NOMO-1 treated with DMSO at 0.1 percent for 48 hours (cell line): ENCODE data around the gene RGL3.
"Not testable (repeated sequence)": the region's sequence is repeated elsewhere in the genome, so short reads cannot be mapped to it uniquely, and the experiment has no call there.

Source experiments
- DNase-seq: peaks from one replicate; lab custom pipeline; 2025; ENCODE audit not compliant: unreplicated experiment; lab: John Stamatoyannopoulos, UW

The RGL3 gene

GRCh38 chr19:11363881-11364280 lies 55.2 kb downstream of the RGL3 start:
- DNase-seq = no peak

- no peak for DNase-seq
Measured at GRCh38 chr19:11361771-11362731, 57.1 kb downstream of the RGL3 start.

- DNase-seq = no peak
Measured at GRCh38 chr19:11361037-11361770, 57.9 kb downstream of the RGL3 start.

- DNase-seq = no peak
Measured at GRCh38 chr19:11359421-11359820, 59.7 kb downstream of the RGL3 start.

GRCh38 chr19:11356676-11357550 lies 62.2 kb downstream of the RGL3 start:
- no peak for DNase-seq

- DNase-seq = no peak
Measured at GRCh38 chr19:11356074-11356397, 63.1 kb downstream of the RGL3 start.

- peak; percentile 83 for DNase-seq
Measured at GRCh38 chr19:11355160-11356073, 63.7 kb downstream of the RGL3 start, which contains the start of gene PLPPR2. Gene PLPPR2 (plus strand): TSS chr19:11355432. CDS start chr19:11357674, 2,242 bp downstream.

GRCh38 chr19:11354102-11354501 lies 65.0 kb downstream of the RGL3 start:
- DNase-seq = not testable (repeated sequence)

GRCh38 chr19:11349171-11349570 lies 69.9 kb downstream of the RGL3 start:
- no peak for DNase-seq

GRCh38 chr19:11347546-11348039 lies 71.5 kb downstream of the RGL3 start:
- DNase-seq = no peak

GRCh38 chr19:11346104-11346940 lies 72.8 kb downstream of the RGL3 start, which contains the start of the genes CCDC159 and TMEM205:
Gene CCDC159 (plus strand): TSS chr19:11346519. CDS start chr19:11346607, 88 bp downstream.
Gene TMEM205 (minus strand): TSS chr19:11346268. CDS start chr19:11345619, 649 bp downstream.
- DNase-seq = peak; percentile 98

GRCh38 chr19:11345122-11345803 lies 73.9 kb downstream of the RGL3 start:
- no peak for DNase-seq
